Lower leg skin (tissue), 4 donors: ENCODE data around the gene GRM8. TPM values are rescaled to one million over a fixed set of nuclear protein-coding genes. Genes with fewer than 3 reads are reported as not detected.

Experiments used
- DNase-seq, 2 donors: peaks; one replicate each; pipeline ENCODE4 v3.0.0-alpha.2; 2019; ENCODE audit warnings: low spot score in 2 of 2
- H3K4me3 ChIP-seq: fragments of 200-600 bp; sonication (generic); 2 replicates; pipeline ENCODE4 v1.5.1; 2017; ENCODE audit warnings: mild to moderate bottlenecking, low read depth; ENCODE audit not compliant: poor library complexity, severe bottlenecking
- CTCF ChIP-seq, 3 donors: fragments of 450-650 bp; IDR thresholded peaks; one replicate each; pipeline ENCODE4 v1.5.1; 2016; ENCODE audit warnings: antibody characterized with exemption in 3 of 3, mild to moderate bottlenecking in 3 of 3, moderate library complexity in 2 of 3
- POLR2A ChIP-seq, 2 donors: fragments of 450-650 bp; IDR thresholded peaks; one replicate each; pipeline ENCODE4 v1.6.1; 2016 to 2017; ENCODE audit warnings: antibody characterized with exemption in 2 of 2, mild to moderate bottlenecking in 1 of 2, moderate library complexity in 1 of 2
- WGBS, 2 donors: methylation state at CpG; one replicate each; pipeline ENCODE4 v1.1.5; 2018; 5-methylcytosine and 5-hydroxymethylcytosine counted together
- intact Hi-C: fragments of 100-400 bp; cut with DNase I; formaldehyde crosslinking; loops from one replicate; pipeline ENCODE4 v1.15.0; 2023; ENCODE audit warnings: low total_unique reads
- total RNA-seq, 4 donors: library from RNA; depleted of rRNA; stranded (reverse); fragments of >200 nt; gene quantifications; one replicate each; pipeline ENCODE4 v1.1.0, GENCODE V29; 2016

Gene GRM8
- total RNA-seq, 4 donors from 2014 or later, result 0.45 TPM; not detected in 3

DNA sequence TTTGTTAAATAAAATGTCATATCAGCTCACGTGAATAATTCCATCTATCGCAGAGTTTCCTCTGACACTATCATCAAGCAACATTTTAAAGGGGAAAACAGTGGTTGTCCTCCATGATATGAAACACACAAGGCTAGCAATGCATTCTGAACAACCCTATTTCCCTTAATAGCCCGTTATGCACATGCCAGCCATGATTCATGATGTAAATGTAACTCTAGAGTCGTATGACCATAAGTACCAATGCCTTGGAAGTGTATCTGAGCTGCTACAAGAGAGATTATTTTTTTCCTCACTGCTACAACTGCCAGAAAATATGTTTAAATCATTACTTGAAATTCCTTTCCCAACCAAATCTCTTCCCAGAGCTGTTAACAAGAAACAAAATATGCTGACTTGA lies 159.4 kb downstream of the GRM8 start:
- intact Hi-C loops, result no loop called here
- no peak for DNase-seq
- WGBS, 2 donors, result 69 to 72% methylated on average over 4 of the region's 4 CpGs
- TF ChIP-seq POLR2A (IDR thresholded peaks at IDR 0.05) (no peak), CTCF (IDR thresholded peaks at IDR 0.05) (no peak)
- H3K4me3 ChIP-seq, result no peak overlapping the region

- WGBS, 2 donors, result 93 to 94% methylated on average over 18 of the region's 18 CpGs
Observed at GRCh38 chr7:127091620-127092019, 161.1 kb downstream of the GRM8 start.

DNA sequence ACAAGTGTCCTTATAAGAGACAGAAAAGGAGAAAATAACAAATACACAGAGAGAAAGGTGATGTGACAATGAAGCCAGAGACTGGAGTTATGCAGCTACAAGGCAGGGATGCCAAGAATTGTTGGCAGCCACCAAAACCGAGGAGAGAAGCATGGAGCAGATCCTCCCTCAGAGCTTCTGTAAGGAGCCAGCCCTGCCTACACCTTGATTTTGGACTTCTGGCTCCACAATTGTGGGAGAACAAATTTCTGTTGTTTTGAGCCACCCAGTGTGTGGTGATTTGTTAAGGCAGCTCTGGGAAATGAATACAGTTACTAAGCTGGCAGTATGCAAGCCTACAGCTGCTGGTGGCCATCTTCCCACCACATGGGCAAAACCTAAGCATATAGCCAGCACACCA lies 163.6 kb downstream of the GRM8 start:
- WGBS, 2 donors, result 41 to 58% methylated on average over 1 of the region's 1 CpG
- no peak overlapping the region for H3K4me3 ChIP-seq
- intact Hi-C loops, result no loop called here

More at GRCh38 chr7:127091620-127092019, 161.1 kb downstream of the GRM8 start:
- TF ChIP-seq POLR2A (IDR thresholded peaks at IDR 0.05) (no peak), CTCF (IDR thresholded peaks at IDR 0.05) (no peak)
- no peak overlapping the region for H3K4me3 ChIP-seq
- DNase-seq, result no peak
- intact Hi-C loops, result no loop called here

DNA sequence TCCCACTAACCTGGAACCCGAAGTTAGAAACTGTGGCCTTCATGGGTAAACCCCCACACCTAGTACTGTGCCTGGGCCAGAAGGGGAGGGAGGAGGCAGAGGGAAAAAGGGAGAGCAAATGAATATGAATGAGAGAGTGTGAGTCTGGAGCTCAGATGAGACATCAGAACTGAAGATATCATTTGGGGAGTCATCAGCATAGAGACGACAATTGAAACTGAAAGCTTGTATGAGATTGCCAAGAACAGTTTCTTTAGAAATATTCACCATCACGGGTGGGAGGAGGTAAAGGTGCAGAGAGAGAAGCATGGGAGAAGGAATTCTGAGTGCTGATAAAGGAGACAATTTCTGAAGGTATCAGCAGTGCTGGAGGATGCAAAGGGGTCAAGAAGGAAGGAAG lies 171.2 kb downstream of the GRM8 start:
- no peak for TF ChIP-seq CTCF (IDR thresholded peaks at IDR 0.05)
- 62 to 76% methylated on average over 3 of the region's 3 CpGs for WGBS, 2 donors
- no peak overlapping the region for H3K4me3 ChIP-seq
- no peak for DNase-seq
- intact Hi-C loops, result no loop called here

More for the DNA sequence above, 163.6 kb downstream of the GRM8 start:
- no peak for DNase-seq
- no peak for TF ChIP-seq CTCF (IDR thresholded peaks at IDR 0.05)
- no peak for TF ChIP-seq POLR2A (IDR thresholded peaks at IDR 0.05)

- intact Hi-C loops, result no loop called here
- no peak for TF ChIP-seq CTCF (IDR thresholded peaks at IDR 0.05)
- no peak for TF ChIP-seq POLR2A (IDR thresholded peaks at IDR 0.05)
- 66 to 75% methylated on average over 2 of the region's 2 CpGs for WGBS, 2 donors
- H3K4me3 ChIP-seq, result no peak overlapping the region
- no peak for DNase-seq
Observed at GRCh38 chr7:127080576-127080975, 172.2 kb downstream of the GRM8 start.

- H3K4me3 ChIP-seq, result no peak overlapping the region
- WGBS, 2 donors, result 66 to 84% methylated on average over 3 of the region's 3 CpGs
- DNase-seq, result no peak
- intact Hi-C loops, result no loop called here
- TF ChIP-seq POLR2A (IDR thresholded peaks at IDR 0.05) (no peak), CTCF (IDR thresholded peaks at IDR 0.05) (no peak)
Observed at GRCh38 chr7:127066974-127067373, 185.8 kb downstream of the GRM8 start.
